HCT116 (cell line): ENCODE data around the gene DIDO1. TPM values are rescaled to one million over a fixed set of nuclear protein-coding genes. Genes with fewer than 3 reads are reported as not detected.

Experiments used
- ATAC-seq: fragments of 200-7000 bp; cut with Tn5 transposase; 2 replicates; pipeline ENCODE4 v1.9.1; 2020; ENCODE audit warnings: mild to moderate bottlenecking, moderate library complexity
- BruUV-seq: library from RNA; stranded (reverse); fragments of 400-500 nt; replicated peaks from 2 replicates; lab custom pipeline; 2021; lab: Mats Ljungman, UMichigan
- CTCF ChIA-PET: fragments of 300-600 bp; sonication (Branson Sonifier 250); formaldehyde crosslinking; loops from one replicate; lab custom pipeline; 2021; ENCODE audit warnings: antibody characterized with exemption; lab: Charles Lee
- POLR2A ChIA-PET: fragments of 300-600, 350-600 bp; sonication (Branson Sonifier 250); formaldehyde crosslinking; loops from one replicate; lab custom pipeline; 2021; ENCODE audit warnings: antibody characterized with exemption; lab: Charles Lee
- RAD21 ChIA-PET, 2 experiments: fragments of 300-600 bp; sonication (Branson Sonifier 250); formaldehyde crosslinking; loops; one replicate each; lab custom pipeline; 2023; ENCODE audit warnings: low total read pairs in 2 of 2; ENCODE audit not compliant: uncharacterized antibody in 2 of 2, unreplicated experiment in 2 of 2, low non-redundant PET in 1 of 2; lab: Charles Lee
- DNase-seq: peaks from one replicate; pipeline ENCODE4 v3.0.0-alpha.2; 2010; ENCODE audit warnings: low read depth, low spot score
- H2AFZ ChIP-seq: fragments of 200-600 bp; shearing (Covaris generic), sonication (generic); 2 replicates; pipeline ENCODE4 v1.6.1; 2017; ENCODE audit warnings: low read depth, mixed run types, mixed read lengths, antibody characterized with exemption, low read length; ENCODE audit not compliant: poor library complexity, severe bottlenecking
- H3K27ac ChIP-seq: 2 replicates; pipeline ENCODE4 v1.5.1; 2012; ENCODE audit warnings: low read depth, low read length
- H3K27me3 ChIP-seq: fragments of 200-600 bp; sonication (generic); 2 replicates; pipeline ENCODE4 v1.6.1; 2016; ENCODE audit warnings: mixed run types, low read length, mixed read lengths; ENCODE audit not compliant: insufficient read depth
- H3K36me3 ChIP-seq, 2 experiments: fragments of 200-500 bp in 1 of 2; fragments of 200-600 bp in 1 of 2; sonication (Bioruptor generic) in 1 of 2; sonication (generic) in 1 of 2; 2 replicates each; pipeline versions ENCODE4 v1.5.1 to v1.6.1; 2014 to 2016; ENCODE audit warnings: low read length in 2 of 2, inconsistent platforms in 1 of 2, mixed read lengths in 1 of 2, mixed run types in 1 of 2; ENCODE audit not compliant: insufficient read depth in 2 of 2, control insufficient read depth in 1 of 2
- H3K4me1 ChIP-seq, 2 experiments: fragments of 200-600 bp in 1 of 2; sonication (generic) in 1 of 2; 2 replicates each; pipeline versions ENCODE4 v1.5.1 to v1.6.1; 2012 to 2017; ENCODE audit warnings: low read length in 2 of 2, inconsistent platforms in 1 of 2, mild to moderate bottlenecking in 1 of 2, mixed read lengths in 1 of 2, mixed run types in 1 of 2, moderate library complexity in 1 of 2; ENCODE audit not compliant: insufficient read depth in 2 of 2, control insufficient read depth in 1 of 2
- H3K4me2 ChIP-seq: fragments of 200-600 bp; sonication (generic); 2 replicates; pipeline ENCODE4 v1.6.1; 2017; ENCODE audit warnings: mixed run types, low read length, mixed read lengths
- H3K4me3 ChIP-seq, 2 experiments: fragments of 200-600 bp in 1 of 2; sonication (generic) in 1 of 2; replicated peaks in 1 of 2; 2 replicates each; pipeline ENCODE4 v1.5.1; 2011 to 2016; ENCODE audit warnings: low read length in 2 of 2, control low read depth in 1 of 2, low read depth in 1 of 2, mild to moderate bottlenecking in 1 of 2, mixed read lengths in 1 of 2, mixed run types in 1 of 2
- H3K79me2 ChIP-seq: fragments of 200-600 bp; sonication (generic); 2 replicates; pipeline ENCODE4 v1.6.1; 2017; ENCODE audit warnings: mild to moderate bottlenecking, mixed run types, low read length, moderate library complexity, mixed read lengths; ENCODE audit not compliant: insufficient read depth
- H3K9ac ChIP-seq: fragments of 200-600 bp; sonication (generic); 2 replicates; pipeline ENCODE4 v1.6.1; 2016; ENCODE audit warnings: low read length, mixed read lengths
- H3K9me2 ChIP-seq: fragments of 200-600 bp; sonication (generic), shearing (Covaris generic); 2 replicates; pipeline ENCODE4 v1.6.1; 2017; ENCODE audit warnings: mixed run types, mild to moderate bottlenecking, moderate library complexity; ENCODE audit not compliant: insufficient read depth
- H3K9me3 ChIP-seq, 2 experiments: fragments of 200-500 bp in 1 of 2; fragments of 200-600 bp in 1 of 2; sonication (Bioruptor generic) in 1 of 2; sonication (generic) in 1 of 2; 2 replicates each; pipeline ENCODE4 v1.6.1; 2014 to 2017; ENCODE audit warnings: low read length in 2 of 2, mixed read lengths in 2 of 2, inconsistent platforms in 1 of 2, low read depth in 1 of 2, mild to moderate bottlenecking in 1 of 2, mixed run types in 1 of 2, moderate library complexity in 1 of 2; ENCODE audit not compliant: control insufficient read depth in 1 of 2, insufficient read depth in 1 of 2
- H4K20me1 ChIP-seq: fragments of 200-600 bp; sonication (generic), shearing (Covaris generic); 2 replicates; pipeline ENCODE4 v1.6.1; 2017; ENCODE audit warnings: mixed run types, mild to moderate bottlenecking, moderate library complexity; ENCODE audit not compliant: insufficient read depth
- ATF3 ChIP-seq: IDR thresholded peaks from 2 replicates; pipeline ENCODE4 v1.6.1; 2012
- CBX3 ChIP-seq: IDR thresholded peaks from 2 replicates; pipeline ENCODE4 v1.6.1; 2012; ENCODE audit warnings: low read depth
- CEBPB ChIP-seq: IDR thresholded peaks from 2 replicates; pipeline ENCODE4 v1.6.1; 2012; ENCODE audit warnings: low read depth
- EGR1 ChIP-seq: IDR thresholded peaks from 2 replicates; pipeline ENCODE4 v1.6.1; 2012; ENCODE audit warnings: low read depth
- EZH2 ChIP-seq: fragments of 200-600 bp; sonication (generic); IDR thresholded peaks from 2 replicates; pipeline ENCODE4 v1.6.1; 2017; ENCODE audit warnings: antibody characterized with exemption, mixed run types
- EZH2phosphoT487 ChIP-seq: fragments of 200-600 bp; IDR thresholded peaks from 2 replicates; pipeline ENCODE4 v1.6.1; 2018; ENCODE audit warnings: antibody characterized with exemption, borderline replicate concordance
- FOSL1 ChIP-seq: IDR thresholded peaks from 2 replicates; pipeline ENCODE4 v1.6.1; 2012; ENCODE audit warnings: low read depth
- POLR2A ChIP-seq: IDR thresholded peaks from 2 replicates; pipeline ENCODE4 v1.7.0; 2011; ENCODE audit warnings: borderline replicate concordance; ENCODE audit not compliant: insufficient read depth, insufficient read length; ENCODE audit errors: extremely low read depth
- POLR2AphosphoS5 ChIP-seq: IDR thresholded peaks from 2 replicates; pipeline ENCODE4 v1.6.1; 2011; ENCODE audit warnings: mild to moderate bottlenecking, low read depth, low read length, moderate library complexity
- RAD21 ChIP-seq: IDR thresholded peaks from 2 replicates; pipeline ENCODE4 v1.6.1; 2012; ENCODE audit warnings: low read depth, mild to moderate bottlenecking
- ZFX ChIP-seq: fragments of 450-650 bp; IDR thresholded peaks from 2 replicates; pipeline ENCODE4 v1.6.1; 2017
- intact Hi-C: fragments of 100-400 bp; cut with micrococcal nuclease; formaldehyde crosslinking; loops from 2 replicates; pipeline ENCODE4 v1.10.0; 2022
- total RNA-seq: library from RNA; stranded (reverse); gene quantifications from one replicate; pipeline ENCODE4 v1.2.1, GENCODE V29; 2021; ENCODE audit not compliant: unreplicated experiment
- TF ChIP-seq, protein P1 (sequence below), 3 experiments: fragments of 200-600 bp in 1 of 3; sonication (generic) in 1 of 3; IDR thresholded peaks in 2 of 3; conservative IDR thresholded peaks in 1 of 3; 2 replicates each; pipeline ENCODE4 v1.5.1; 2012 to 2017; ENCODE audit warnings: low read depth in 2 of 3, low read length in 2 of 3, antibody characterized with exemption in 1 of 3, borderline replicate concordance in 1 of 3, control low read depth in 1 of 3, mild to moderate bottlenecking in 1 of 3, mixed read lengths in 1 of 3, mixed run types in 1 of 3, moderate library complexity in 1 of 3; ENCODE audit not compliant: insufficient read depth in 1 of 3
- TF ChIP-seq, protein P2 (sequence below): IDR thresholded peaks from 2 replicates; pipeline ENCODE4 v1.6.1; 2011; ENCODE audit warnings: mild to moderate bottlenecking, low read length, moderate library complexity; ENCODE audit not compliant: insufficient replicate concordance; ENCODE audit errors: extremely low read depth
- TF ChIP-seq, protein P3 (sequence below): IDR thresholded peaks from 2 replicates; pipeline ENCODE4 v1.6.1; 2012

The DIDO1 gene
- total RNA-seq, 1 experiment from 2014 or later: 41.4 TPM

DNA sequence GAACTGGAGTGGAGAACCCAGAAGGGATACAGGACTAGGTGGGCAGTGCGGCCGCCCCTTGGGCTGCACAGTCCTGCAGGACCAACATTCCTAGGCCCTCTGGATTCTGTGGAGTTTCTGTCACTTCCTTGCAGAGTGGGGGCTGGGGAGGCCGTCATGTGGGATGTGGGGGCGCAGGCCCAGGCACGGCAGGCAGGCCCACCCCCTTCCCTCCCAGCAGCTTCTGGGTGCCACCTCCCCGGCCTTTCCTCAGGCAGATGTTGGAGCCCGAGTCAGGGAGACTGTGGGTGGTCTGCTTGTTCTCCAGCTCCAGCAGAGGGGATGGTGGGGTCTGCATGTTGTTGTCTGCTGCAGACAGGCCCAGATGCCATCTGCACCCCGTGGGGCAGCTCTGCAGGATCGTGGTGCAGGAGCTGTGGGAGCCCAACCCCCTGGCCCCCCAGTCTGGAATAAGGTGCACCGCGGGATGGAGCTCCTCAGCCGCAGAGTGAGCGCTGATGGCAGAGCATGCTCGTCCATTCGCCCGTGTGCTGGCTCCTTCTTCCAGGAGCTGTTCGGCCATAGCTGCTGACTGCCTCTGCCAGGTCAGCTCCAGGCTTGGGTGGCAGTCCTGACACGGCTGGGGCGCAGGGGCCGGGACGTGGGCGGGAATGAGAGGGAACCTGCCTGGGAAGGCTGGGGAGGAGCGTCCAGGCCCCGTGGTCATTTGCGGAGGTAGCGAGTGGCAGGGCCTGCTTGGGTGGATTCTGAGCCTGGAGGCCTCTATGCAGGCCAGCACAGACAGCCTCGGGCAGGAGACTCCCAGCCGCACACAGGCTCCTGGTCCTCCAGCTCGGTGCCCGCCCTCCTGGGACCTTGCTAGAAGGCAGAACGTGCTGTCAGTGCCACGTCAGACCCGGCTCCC, 44.3 kb upstream of the DIDO1 start:
- H3K4me1 ChIP-seq: peaks cover 5 to 10% of the 10 kb centered on the region in 2 experiments; a peak in 2 of 4 replicates
- no TSS peak for BruUV-seq
- H3K79me2 ChIP-seq: no peaks in the 10 kb centered on the region
- intact Hi-C loops: no loop called here
- H3K27ac ChIP-seq: no peak overlapping the region
- RAD21 ChIA-PET: interaction anchor here in 1 of 2 experiments (0.9 kb wide), 1 partner anchor 39 kb away, joined by 3 read pairs; no protein-coding TSS in a partner anchor
- H3K36me3 ChIP-seq: no peaks in the 10 kb centered on the region
- no peaks in the 10 kb centered on the region for H4K20me1 ChIP-seq
- POLR2A ChIA-PET: no interaction called here
- H3K9me3 ChIP-seq: no peaks in the 10 kb centered on the region
- CTCF ChIA-PET: interaction anchor here (0.6 to 1.6 kb wide), 4 partner anchors 38 to 148 kb away, joined by 3 to 5 read pairs (median 3); no protein-coding TSS in a partner anchor
- ATAC-seq: no peak
- H3K4me2 ChIP-seq: no peak overlapping the region
- H3K9me2 ChIP-seq: no peaks in the 10 kb centered on the region
- H2AFZ ChIP-seq: no peak overlapping the region
- TF ChIP-seq ATF3: no peak
- no peak for TF ChIP-seq EZH2phosphoT487
- H3K27me3 ChIP-seq: no peaks in the 10 kb centered on the region
- H3K9ac ChIP-seq: no peak overlapping the region
- no peak for DNase-seq
- H3K4me3 ChIP-seq: no peak overlapping the region

GRCh38 chr20:62969939-62970306, 43.6 kb upstream of the DIDO1 start:
- H3K36me3 ChIP-seq: 0 out of 4 replicates have a peak, but pooled peaks cover 0 to 3% of the 10 kb centered on the region in 2 experiments
- RAD21 ChIA-PET: no interaction called here
- H3K9me3 ChIP-seq: no peaks in the 10 kb centered on the region
- H4K20me1 ChIP-seq: no peaks in the 10 kb centered on the region
- no peaks in the 10 kb centered on the region for H3K27me3 ChIP-seq
- no peak overlapping the region for H3K9ac ChIP-seq
- no peak overlapping the region for H3K4me3 ChIP-seq
- H3K27ac ChIP-seq: no peak overlapping the region
- no peaks in the 10 kb centered on the region for H3K79me2 ChIP-seq
- TF ChIP-seq POLR2A (no peak), CBX3 (no peak), EZH2 (no peak), CEBPB (no peak), POLR2AphosphoS5 (no peak), FOSL1 (no peak), ZFX (no peak), RAD21 (no peak), EGR1 (no peak)
- TF ChIP-seq, protein P1, sequence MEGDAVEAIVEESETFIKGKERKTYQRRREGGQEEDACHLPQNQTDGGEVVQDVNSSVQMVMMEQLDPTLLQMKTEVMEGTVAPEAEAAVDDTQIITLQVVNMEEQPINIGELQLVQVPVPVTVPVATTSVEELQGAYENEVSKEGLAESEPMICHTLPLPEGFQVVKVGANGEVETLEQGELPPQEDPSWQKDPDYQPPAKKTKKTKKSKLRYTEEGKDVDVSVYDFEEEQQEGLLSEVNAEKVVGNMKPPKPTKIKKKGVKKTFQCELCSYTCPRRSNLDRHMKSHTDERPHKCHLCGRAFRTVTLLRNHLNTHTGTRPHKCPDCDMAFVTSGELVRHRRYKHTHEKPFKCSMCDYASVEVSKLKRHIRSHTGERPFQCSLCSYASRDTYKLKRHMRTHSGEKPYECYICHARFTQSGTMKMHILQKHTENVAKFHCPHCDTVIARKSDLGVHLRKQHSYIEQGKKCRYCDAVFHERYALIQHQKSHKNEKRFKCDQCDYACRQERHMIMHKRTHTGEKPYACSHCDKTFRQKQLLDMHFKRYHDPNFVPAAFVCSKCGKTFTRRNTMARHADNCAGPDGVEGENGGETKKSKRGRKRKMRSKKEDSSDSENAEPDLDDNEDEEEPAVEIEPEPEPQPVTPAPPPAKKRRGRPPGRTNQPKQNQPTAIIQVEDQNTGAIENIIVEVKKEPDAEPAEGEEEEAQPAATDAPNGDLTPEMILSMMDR (IDR thresholded peaks at IDR 0.05 in 2 of 3, conservative IDR thresholded peaks at IDR 0.05 in 1 of 3; ENCODE audit: borderline replicate concordance in 1 of 3, insufficient read depth in 1 of 3, low read depth in 2 of 3, low read length in 2 of 3): no peak
- TF ChIP-seq, protein P2, sequence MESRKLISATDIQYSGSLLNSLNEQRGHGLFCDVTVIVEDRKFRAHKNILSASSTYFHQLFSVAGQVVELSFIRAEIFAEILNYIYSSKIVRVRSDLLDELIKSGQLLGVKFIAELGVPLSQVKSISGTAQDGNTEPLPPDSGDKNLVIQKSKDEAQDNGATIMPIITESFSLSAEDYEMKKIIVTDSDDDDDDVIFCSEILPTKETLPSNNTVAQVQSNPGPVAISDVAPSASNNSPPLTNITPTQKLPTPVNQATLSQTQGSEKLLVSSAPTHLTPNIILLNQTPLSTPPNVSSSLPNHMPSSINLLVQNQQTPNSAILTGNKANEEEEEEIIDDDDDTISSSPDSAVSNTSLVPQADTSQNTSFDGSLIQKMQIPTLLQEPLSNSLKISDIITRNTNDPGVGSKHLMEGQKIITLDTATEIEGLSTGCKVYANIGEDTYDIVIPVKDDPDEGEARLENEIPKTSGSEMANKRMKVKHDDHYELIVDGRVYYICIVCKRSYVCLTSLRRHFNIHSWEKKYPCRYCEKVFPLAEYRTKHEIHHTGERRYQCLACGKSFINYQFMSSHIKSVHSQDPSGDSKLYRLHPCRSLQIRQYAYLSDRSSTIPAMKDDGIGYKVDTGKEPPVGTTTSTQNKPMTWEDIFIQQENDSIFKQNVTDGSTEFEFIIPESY: no peak
- TF ChIP-seq, protein P3, sequence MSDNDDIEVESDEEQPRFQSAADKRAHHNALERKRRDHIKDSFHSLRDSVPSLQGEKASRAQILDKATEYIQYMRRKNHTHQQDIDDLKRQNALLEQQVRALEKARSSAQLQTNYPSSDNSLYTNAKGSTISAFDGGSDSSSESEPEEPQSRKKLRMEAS: no peak
- BruUV-seq: no TSS peak
- H2AFZ ChIP-seq: no peak overlapping the region
- H3K4me1 ChIP-seq: peaks cover 5 to 10% of the 10 kb centered on the region in 2 experiments; a peak in 2 of 4 replicates
- intact Hi-C loops: no loop called here
- H3K4me2 ChIP-seq: no peak overlapping the region
- ATAC-seq (no peak), DNase-seq (no peak)
- H3K9me2 ChIP-seq: no peaks in the 10 kb centered on the region
- CTCF ChIA-PET: interaction anchor here (1.6 kb wide), 1 partner anchor 39 kb away, joined by 5 read pairs; no protein-coding TSS in a partner anchor
- POLR2A ChIA-PET: no interaction called here
